Measurements from ENCODE around the gene SH2D6. TPM values are rescaled to one million over a fixed set of nuclear protein-coding genes. Genes with fewer than 3 reads are reported as not detected.

SH2D6 gene
- total and polyA plus RNA-seq, 9 of the 15 experiments (the other 6 are each of a cell fraction or from before 2014, with no cell fraction given) = 0.07 to 0.76 (median 0.33) TPM; not detected in 2

- no peak for TF ChIP-seq ZNF274 (IDR thresholded peaks at IDR 0.05; ENCODE audit: borderline replicate concordance, low read depth, low read length)
- TF ChIP-seq PKNOX1 (IDR thresholded peaks at IDR 0.05) = no peak
- TF ChIP-seq FOSL1 (tag; conservative IDR thresholded peaks at IDR 0.05) = 0 out of 2 replicates have a peak, but pooled peaks have one; percentile 12
- TF ChIP-seq PRDM10 (IDR thresholded peaks at IDR 0.05; ENCODE audit: partially characterized antibody) = no peak
- TF ChIP-seq COPS2 (conservative IDR thresholded peaks at IDR 0.05) = no peak
- no peak for TF ChIP-seq ZNF347 (CRISPR knock-in tag; IDR thresholded peaks at IDR 0.05; ENCODE audit: low read depth)
- no peak for TF ChIP-seq MCM5 (IDR thresholded peaks at IDR 0.05; ENCODE audit: low read depth)
- TF ChIP-seq ELF1 (tag; IDR thresholded peaks at IDR 0.05) = no peak
- no peak for TF ChIP-seq ZNF778 (CRISPR knock-in tag; IDR thresholded peaks at IDR 0.05)
- TF ChIP-seq, protein P1, sequence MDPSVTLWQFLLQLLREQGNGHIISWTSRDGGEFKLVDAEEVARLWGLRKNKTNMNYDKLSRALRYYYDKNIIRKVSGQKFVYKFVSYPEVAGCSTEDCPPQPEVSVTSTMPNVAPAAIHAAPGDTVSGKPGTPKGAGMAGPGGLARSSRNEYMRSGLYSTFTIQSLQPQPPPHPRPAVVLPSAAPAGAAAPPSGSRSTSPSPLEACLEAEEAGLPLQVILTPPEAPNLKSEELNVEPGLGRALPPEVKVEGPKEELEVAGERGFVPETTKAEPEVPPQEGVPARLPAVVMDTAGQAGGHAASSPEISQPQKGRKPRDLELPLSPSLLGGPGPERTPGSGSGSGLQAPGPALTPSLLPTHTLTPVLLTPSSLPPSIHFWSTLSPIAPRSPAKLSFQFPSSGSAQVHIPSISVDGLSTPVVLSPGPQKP (CRISPR knock-in tag; IDR thresholded peaks at IDR 0.05) = no peak
Measured at GRCh38 chr2:85458601-85459563, 40.4 kb downstream of the SH2D6 start (continued).

All from K562 (cell line).